GM18951 (cell line): ENCODE measurements around the gene GPRIN3.

Source experiments
- POLR2A ChIP-seq: IDR thresholded peaks from 4 replicates; pipeline ENCODE4 v1.6.1; 2011; ENCODE audit warnings: mild to moderate bottlenecking; ENCODE audit not compliant: insufficient read length, insufficient read depth; ENCODE audit errors: extremely low read depth
- in situ Hi-C: fragments of 300-500 bp; cut with MboI; formaldehyde crosslinking; loops from one replicate; pipeline ENCODE4 v1.12.0; 2022; ENCODE audit warnings: low sequenced_read_pairs, mixed read lengths, inconsistent platforms; ENCODE audit not compliant: unreplicated experiment

The GPRIN3 gene

GRCh38 chr4:89296399-89296798, 11.2 kb downstream of the GPRIN3 start:
- in situ Hi-C loops, result no loop called here
- no peak for TF ChIP-seq POLR2A

- TF ChIP-seq POLR2A, result no peak
Observed at GRCh38 chr4:89295415-89295927, 12.1 kb downstream of the GPRIN3 start.

GRCh38 chr4:89294573-89295269, 12.9 kb downstream of the GPRIN3 start:
- TF ChIP-seq POLR2A, result no peak
- in situ Hi-C loops, result no loop called here

More at GRCh38 chr4:89295415-89295927, 12.1 kb downstream of the GPRIN3 start:
- in situ Hi-C loops, result no loop called here

- no peak for TF ChIP-seq POLR2A
- in situ Hi-C loops, result no loop called here
Observed at GRCh38 chr4:89293299-89293698, 14.3 kb downstream of the GPRIN3 start.

- in situ Hi-C loops, result no loop called here
- TF ChIP-seq POLR2A, result no peak
Observed at GRCh38 chr4:89290727-89291516, 16.7 kb downstream of the GPRIN3 start.

- in situ Hi-C loops, result no loop called here
- TF ChIP-seq POLR2A, result no peak
Observed at GRCh38 chr4:89289312-89289711, 18.3 kb downstream of the GPRIN3 start.

- no peak for TF ChIP-seq POLR2A
- in situ Hi-C loops, result no loop called here
Observed at GRCh38 chr4:89288430-89288829, 19.2 kb downstream of the GPRIN3 start.

- no peak for TF ChIP-seq POLR2A
- in situ Hi-C loops, result no loop called here
Observed at GRCh38 chr4:89287945-89288344, 19.7 kb downstream of the GPRIN3 start.

- no peak for TF ChIP-seq POLR2A
- in situ Hi-C loops, result no loop called here
Observed at GRCh38 chr4:89285745-89286144, 21.9 kb downstream of the GPRIN3 start.

- in situ Hi-C loops, result no loop called here
Observed at GRCh38 chr4:89284828-89285227, 22.8 kb downstream of the GPRIN3 start.

GRCh38 chr4:89284020-89284424, 23.6 kb downstream of the GPRIN3 start:
- in situ Hi-C loops, result no loop called here
- no peak for TF ChIP-seq POLR2A

More at GRCh38 chr4:89284828-89285227, 22.8 kb downstream of the GPRIN3 start:
- no peak for TF ChIP-seq POLR2A

- no peak for TF ChIP-seq POLR2A
- in situ Hi-C loops, result no loop called here
Observed at GRCh38 chr4:89283226-89284009, 24.2 kb downstream of the GPRIN3 start.

- TF ChIP-seq POLR2A, result no peak
- in situ Hi-C loops, result no loop called here
Observed at GRCh38 chr4:89279385-89279784, 28.2 kb downstream of the GPRIN3 start.

- no peak for TF ChIP-seq POLR2A
- in situ Hi-C loops, result no loop called here
Observed at GRCh38 chr4:89277412-89277811, 30.2 kb downstream of the GPRIN3 start.

- no peak for TF ChIP-seq POLR2A
- in situ Hi-C loops, result no loop called here
Observed at GRCh38 chr4:89276296-89276695, 31.3 kb downstream of the GPRIN3 start.
